H54 (cell line): ENCODE measurements around the gene RHEB.
"Not testable (repeated sequence)": the region's sequence is repeated elsewhere in the genome, so short reads cannot be mapped to it uniquely, and the experiment has no call there.

Experiments used
- DNase-seq: peaks from one replicate; pipeline ENCODE4 v3.0.0; 2011; ENCODE audit warnings: low spot score, mixed read lengths; ENCODE audit not compliant: insufficient read length
- FAIRE-seq: peaks from 3 replicates; lab custom pipeline; 2011; peaks lifted over from hg19 to GRCh38; lab: Jason Lieb, UNC
- POLR2A ChIP-seq: IDR thresholded peaks from 2 replicates; pipeline ENCODE4 v1.6.1; 2011; ENCODE audit warnings: low read depth, mild to moderate bottlenecking, low read length

RHEB gene

DNA sequence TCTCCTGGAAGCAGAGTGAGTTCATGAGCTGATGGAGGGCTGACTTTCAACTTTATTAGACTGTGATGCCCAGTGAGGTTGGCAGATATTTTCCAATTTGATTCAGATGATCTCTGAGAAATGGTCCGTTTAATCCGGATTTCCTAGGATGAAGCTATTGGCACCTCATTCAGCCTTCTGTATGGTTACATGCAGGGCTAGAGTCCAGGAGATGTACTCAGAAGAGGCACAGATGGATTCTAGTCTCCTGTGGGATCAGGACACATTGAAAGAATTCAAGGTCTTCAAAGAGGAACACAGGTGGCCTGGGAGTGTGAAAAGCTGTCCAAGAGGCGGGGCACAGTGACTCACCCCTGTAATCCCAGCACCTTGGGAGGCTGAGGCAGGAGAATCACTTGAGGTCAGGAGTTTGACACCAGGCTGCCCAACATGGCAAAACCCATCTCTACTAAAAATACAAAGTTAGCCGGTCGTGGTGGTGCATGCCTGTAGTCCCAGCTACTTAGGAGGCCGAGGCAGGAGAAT, 23.0 kb upstream of the RHEB start:
- no peak for FAIRE-seq
- no peak for TF ChIP-seq POLR2A

DNA sequence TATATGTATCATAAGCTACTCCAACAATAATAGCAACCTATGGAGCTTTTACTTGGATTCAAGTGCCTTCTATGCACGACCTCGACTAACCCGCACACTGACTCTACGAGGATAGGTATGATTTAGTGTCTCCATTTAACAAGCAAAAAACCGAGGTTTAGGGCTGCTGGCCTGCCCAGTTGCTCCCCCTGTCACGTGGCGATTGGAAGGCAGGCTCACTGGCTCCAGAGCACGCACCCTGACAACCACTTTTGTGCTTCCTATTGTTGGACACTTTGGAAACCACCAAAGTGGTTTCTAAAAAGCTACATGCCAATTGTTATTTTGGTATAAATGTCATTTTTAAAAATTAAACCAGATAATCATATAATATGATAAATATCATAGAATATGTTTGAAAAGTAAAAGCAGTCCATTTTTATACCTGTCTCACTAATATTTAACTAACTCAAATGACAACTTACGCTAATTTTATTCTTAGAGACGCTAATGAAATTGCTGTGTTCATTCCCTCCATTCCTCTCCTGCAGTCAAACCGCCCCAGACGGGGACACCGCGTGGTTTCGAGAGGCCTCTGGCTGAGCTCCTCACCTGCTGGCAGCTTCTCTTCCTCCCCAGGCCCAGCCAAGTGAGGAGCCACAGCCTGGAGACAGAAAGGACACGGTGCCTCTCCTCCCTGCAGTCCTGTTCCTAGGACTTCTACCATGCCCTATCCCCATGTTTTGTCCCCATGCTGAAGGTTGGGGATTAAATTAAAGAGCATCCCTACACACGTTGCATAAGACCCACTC, 22.2 kb upstream of the RHEB start:
- FAIRE-seq = no peak
- TF ChIP-seq POLR2A = no peak

More for the DNA sequence above, 23.0 kb upstream of the RHEB start:
- DNase-seq = no peak

DNA sequence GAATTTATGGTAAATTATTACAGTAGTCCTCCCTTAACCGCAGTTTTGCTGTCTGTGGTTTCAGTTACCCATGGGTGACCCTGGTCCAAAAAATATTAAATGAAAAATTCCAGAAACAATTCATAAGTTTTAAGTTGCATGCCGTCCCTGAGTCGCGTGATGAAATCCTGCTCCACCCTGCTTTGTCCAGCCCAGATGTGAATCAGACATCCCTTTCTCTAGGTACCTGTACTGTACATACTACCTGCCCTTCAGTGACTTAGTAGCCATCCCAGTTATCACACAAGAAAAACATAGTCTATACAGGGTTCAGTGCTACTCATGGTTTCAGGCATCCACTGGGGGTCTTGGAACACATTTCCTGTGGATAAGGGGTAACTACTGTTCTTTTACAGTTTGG, 20.5 kb upstream of the RHEB start:
- FAIRE-seq (no peak), DNase-seq (no peak)
- no peak for TF ChIP-seq POLR2A

More for the DNA sequence above, 22.2 kb upstream of the RHEB start:
- DNase-seq = no peak

DNA sequence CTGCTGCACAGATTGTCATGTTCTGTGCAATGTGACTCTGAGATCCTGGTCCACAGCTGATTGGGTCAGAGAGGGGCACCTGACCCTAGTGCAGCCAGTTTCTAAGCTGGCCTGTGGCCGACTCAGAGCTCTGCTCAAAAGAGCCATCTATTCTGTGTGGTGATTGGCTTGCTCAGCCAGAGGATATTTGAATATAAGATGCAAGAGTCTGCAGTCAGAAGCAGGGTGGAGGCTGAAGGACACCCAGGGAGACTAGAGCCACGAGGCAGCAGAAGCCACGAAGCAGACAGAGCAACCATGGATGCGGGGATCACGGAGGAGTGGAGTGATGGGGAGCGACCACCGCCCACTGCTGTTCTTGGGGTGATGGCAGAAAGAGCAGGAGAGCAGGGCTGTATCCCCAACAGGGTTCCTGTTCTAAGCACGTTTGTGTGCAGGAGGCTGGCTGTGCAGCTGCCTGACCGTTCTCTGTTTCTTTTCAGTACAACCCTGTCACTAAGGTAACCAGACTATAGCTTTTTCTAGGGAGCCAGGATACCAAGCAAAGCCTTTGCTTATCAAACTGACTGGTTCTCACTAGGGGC, 19.5 kb upstream of the RHEB start:
- FAIRE-seq (no peak), DNase-seq (no peak)
- no peak for TF ChIP-seq POLR2A

DNA sequence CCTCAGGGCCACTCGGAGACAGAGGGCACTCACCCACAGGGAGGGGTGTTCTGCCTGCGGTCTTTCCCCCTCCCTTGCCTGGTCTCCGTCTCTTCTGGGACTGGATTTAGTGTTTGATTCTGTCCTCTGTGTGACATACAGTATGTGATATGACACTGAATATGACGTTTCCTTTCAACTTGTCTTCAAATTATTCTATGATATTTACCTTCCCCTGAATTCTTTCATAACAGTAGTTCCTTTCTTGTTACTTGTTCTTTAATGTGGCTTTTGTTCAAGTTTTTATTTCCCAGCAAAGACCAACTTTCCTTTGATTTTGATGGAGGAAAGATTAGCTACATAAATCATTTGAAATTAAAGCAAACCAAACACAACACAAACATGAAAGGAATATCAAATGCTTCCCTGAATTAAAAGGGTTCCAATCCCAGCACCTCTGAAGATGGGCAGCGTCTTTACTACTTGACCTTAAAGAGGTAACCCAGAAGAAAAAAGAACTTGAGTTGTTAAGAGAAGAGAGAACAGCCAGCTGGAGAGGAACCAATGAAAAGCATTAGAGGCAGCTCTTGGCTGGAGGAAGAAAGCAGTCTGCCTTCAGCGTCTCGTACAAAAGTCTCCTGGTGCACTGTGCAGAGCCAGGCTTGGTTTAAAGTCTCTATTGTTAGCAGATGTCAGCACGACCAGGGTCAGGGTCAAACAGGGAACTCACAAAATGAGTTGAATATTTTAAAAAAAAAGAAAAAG, 18.3 kb upstream of the RHEB start:
- no peak for FAIRE-seq
- TF ChIP-seq POLR2A = no peak
- no peak for DNase-seq

DNA sequence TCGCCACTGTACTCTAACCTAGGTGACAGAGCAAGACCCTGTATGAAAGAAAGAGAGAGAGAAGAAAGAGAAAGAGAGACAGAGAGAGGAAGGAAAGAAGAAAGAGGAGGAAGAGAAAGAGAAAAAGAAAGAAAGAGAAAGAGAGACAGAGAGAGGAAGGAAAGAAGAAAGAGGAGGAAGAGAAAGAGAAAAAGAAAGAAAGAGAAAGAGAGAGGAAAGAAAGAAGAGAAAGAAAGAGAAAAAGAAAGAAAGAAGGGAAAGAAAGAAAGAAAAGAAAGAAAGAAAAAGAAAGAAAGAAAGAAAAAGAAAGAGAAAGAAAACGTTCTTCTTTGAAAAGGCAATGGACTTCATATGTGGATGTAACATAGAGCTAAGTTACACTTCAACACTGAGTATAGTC, 16.5 kb upstream of the RHEB start:
- not testable (repeated sequence) for DNase-seq, FAIRE-seq

DNA sequence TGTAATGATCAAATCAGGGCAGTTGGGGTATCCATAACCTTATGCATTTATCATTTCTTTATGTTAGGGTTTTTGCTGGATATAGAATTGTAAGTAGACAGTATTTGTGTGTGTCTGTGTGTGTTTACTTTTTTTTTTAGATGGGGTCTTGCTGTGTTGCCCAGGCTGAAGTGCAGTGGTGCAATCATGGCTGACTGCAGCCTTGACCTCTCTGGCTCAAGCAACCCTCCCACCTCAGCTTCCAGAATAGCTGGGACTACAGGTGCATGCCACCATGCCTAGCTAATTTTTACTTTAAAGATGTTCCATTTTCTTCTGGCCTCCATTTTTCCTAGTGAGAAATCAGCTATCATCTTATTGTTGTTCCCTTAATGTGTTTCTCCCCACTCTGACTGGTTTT, 10.1 kb upstream of the RHEB start:
- DNase-seq = no peak
- no peak for TF ChIP-seq POLR2A
- FAIRE-seq = no peak

DNA sequence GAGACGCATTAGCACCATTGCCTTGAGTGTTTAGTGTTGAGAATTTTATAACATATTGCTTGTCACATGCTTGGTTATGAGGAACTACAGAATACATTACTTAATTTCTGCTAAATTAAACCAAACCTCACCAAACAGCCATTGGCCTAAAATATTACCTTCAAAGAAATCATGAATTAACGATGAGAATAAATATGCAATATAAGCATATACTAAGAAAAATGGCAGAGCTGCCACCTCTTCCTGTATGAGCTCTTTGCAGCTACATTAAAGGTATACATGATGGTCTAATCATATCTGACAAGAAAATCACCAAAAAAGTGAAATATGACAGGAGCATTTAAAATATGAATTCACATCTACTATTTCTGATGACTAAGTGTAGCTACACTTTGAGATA, 5.2 kb upstream of the RHEB start:
- no peak for FAIRE-seq
- DNase-seq = no peak
- TF ChIP-seq POLR2A = no peak

DNA sequence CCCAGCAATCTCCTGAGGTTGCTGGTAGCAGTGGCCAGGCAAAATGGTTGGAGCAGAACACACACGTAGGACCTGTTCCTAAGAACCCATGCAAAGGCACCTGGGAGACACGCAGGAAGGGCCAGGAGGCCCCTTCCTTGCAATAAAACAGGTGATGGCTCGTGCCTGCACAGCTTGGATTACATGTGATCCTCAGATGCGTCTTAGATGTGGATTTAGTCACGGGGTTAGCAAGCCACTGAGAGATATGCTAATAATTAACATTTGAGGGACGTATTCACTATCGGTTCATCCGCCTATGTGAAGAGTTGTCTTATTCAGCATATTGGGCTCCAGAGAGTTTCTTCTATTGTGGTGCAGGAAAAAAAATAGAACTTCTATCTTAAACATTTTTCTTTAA, 4.6 kb upstream of the RHEB start:
- no peak for DNase-seq
- no peak for TF ChIP-seq POLR2A
- no peak for FAIRE-seq

DNA sequence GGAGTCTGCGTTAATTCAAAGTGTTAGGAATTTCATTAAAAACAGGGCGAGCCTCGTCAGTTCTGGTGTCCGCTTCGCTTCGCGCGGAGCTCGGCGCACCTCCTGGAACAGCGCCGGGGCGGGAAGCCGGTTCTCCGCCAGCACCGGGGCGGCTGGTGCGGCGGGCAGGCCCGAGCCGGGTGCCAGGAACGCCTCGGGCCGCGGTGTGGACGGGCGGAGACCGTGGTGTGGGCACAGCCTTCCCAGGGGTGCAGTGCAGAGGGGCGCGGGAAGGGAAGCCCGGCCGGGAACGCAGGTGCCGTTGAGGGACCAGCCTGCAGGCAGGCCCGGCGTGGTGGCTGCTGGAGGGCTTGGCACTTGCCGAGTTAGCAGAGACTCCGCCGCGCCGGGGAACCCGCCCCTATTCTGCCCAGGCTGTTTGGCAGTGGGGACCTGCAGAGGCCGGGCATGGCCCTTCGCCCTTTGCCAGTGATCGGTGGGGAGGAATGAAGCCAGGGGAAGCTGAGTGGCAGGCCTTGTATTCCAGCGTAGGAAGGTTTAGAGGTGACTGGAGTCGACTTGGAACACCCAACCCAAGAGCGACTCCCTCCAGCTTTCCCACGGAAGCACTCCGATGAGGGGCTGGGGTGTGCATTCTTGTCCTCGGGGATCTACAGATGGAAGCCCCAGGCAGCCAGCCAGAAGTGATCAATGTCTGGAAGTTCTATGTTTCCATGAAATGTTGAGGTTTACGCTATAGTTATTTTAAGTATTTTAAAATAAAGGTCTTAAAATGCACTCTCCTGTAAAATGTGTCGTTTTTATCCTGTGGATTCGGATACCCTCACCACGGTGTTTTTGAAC, 945 bp upstream of the RHEB start:
- no peak for FAIRE-seq
- peak; percentile 51 for DNase-seq
- no peak for TF ChIP-seq POLR2A

DNA sequence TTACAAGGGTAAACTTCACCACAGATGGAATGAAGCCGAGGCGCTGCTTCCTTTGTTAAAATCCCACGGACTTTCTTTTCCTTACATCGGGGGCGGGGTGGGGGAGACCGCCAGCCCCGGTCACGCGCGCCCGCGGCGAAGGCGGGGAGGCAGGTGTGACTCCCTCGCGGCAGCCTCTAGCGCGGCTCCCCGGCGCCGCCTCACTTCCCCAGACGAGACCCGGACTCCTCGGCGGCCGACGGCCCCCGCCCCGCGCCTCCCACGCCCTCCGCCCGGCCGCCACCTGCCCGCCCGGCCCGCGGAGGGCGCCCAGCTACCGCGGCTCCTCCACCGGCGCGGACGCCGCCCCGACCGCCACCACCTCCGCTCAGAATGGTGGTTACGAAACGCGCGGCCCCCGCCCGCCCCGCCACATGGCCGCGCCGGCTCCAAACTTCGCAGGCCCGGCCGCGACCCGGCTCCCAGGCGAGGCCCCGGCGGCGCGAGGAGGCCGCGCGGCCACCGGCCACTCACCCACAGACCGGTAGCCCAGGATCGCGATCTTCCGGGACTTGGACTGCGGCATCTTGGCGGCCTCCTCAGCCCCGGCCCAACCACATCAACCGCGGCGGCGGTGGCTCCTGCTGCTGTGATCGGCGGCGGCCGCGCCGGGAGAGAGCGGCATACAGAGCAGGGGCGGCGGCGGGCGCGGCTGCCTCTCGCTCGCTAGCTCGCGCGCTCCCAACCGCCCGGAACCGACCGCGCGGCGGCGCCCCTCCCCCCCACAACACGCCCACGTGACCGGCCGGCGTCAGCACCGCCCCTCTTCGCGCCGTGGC, 539 bp downstream of the RHEB start:
- FAIRE-seq = not testable (repeated sequence)

DNA sequence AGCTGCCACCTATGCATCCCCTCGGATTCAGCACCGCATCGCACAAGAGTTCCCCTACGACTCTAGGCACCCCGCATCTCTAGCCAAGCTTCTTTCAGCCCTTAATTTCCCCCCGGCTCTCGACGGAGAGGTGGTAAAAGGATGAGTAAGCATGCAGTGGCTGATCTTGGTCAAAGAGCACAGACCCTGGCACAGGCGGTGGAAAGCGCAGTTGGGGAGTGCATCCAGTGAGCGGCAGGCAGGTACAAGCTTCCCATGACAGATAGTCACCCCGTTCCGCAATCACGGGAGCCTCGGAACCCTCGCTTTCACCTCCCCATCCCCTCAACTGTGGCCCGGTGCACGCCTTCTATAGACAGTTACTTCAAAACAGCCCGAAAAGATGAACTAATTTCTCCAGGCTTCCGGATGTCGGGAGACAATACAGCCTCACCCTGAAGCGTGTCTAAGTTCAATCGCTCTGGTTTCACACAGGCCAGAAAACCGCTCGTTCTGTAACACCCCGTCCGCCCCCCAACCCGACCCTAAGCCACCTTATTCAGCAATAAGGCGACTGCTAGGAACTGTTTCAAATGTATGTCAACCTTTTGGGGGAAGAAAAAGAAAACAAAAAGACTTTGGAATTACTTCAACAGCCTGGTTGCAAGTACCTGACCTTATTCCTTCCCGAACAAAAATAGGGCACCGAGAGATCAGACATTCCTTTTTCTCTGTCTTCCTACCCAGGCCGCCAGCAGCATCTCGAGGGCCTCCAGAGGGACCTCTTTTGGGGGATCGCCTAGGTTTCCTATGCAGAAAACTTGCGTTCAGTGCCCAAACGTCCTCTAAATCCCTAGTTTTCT, 1.4 kb downstream of the RHEB start:
- DNase-seq (peak; percentile 35), FAIRE-seq (no peak)
- TF ChIP-seq POLR2A = 0 out of 2 replicates have a peak, but pooled peaks have one; percentile 21

More for the DNA sequence above, 539 bp downstream of the RHEB start:
- DNase-seq = not testable (repeated sequence)
